Testis (tissue), 3 donors: Measurements from ENCODE around the gene ZNF786. TPM values are rescaled to one million over a fixed set of nuclear protein-coding genes. Genes with fewer than 3 reads are reported as not detected.
"Not testable (repeated sequence)": the region's sequence is repeated elsewhere in the genome, so short reads cannot be mapped to it uniquely, and the experiment has no call there.

Source experiments
- DNase-seq: peaks from one replicate; pipeline ENCODE4 v3.0.0-alpha.2; 2019
- H3K27ac ChIP-seq, 2 donors: fragments of 200-600 bp; sonication (generic); one replicate each; pipeline ENCODE4 v1.5.1; 2019
- H3K27me3 ChIP-seq: fragments of 200-600 bp; sonication (generic); one replicate; pipeline ENCODE4 v1.5.1; 2019
- H3K36me3 ChIP-seq: fragments of 200-600 bp; sonication (generic); one replicate; pipeline ENCODE4 v1.5.1; 2017; ENCODE audit warnings: low read depth; ENCODE audit errors: missing control alignments
- H3K4me1 ChIP-seq: fragments of 200-600 bp; sonication (generic); one replicate; pipeline ENCODE4 v1.5.1; 2019
- H3K4me3 ChIP-seq, 2 donors: fragments of 200-600 bp; sonication (generic); one replicate each; pipeline ENCODE4 v1.5.1; 2017 to 2019
- H3K9me3 ChIP-seq: fragments of 200-600 bp; sonication (generic); one replicate; pipeline ENCODE4 v1.5.1; 2017
- CTCF ChIP-seq, 3 experiments: fragments of 450-650 bp in 2 of 3; fragments of 200-600 bp in 1 of 3; sonication (generic) in 1 of 3; IDR thresholded peaks; one replicate each; pipeline ENCODE4 v1.5.1; 2016 to 2019; ENCODE audit warnings: antibody characterized with exemption in 3 of 3, mild to moderate bottlenecking in 2 of 3, moderate library complexity in 1 of 3
- POLR2A ChIP-seq: fragments of 450-650 bp; IDR thresholded peaks from one replicate; pipeline ENCODE4 v1.6.1; 2017; ENCODE audit warnings: antibody characterized with exemption, mild to moderate bottlenecking, moderate library complexity
- WGBS, 2 donors: methylation state at CpG; one replicate each; pipeline ENCODE4 v1.1.5; 2018; 5-methylcytosine and 5-hydroxymethylcytosine counted together
- intact Hi-C: fragments of 100-400 bp; cut with DNase I; formaldehyde crosslinking; loops from one replicate; pipeline ENCODE4 v1.15.1; 2023; ENCODE audit warnings: low total_unique reads
- polyA plus RNA-seq: library from polyadenylated mRNA; stranded (reverse); fragments of 350-450 nt; fragmentation: Illumina TruSeq; extraction: RNeasy Lipid Tissue Mini Kit (QIAGEN cat#74804); gene quantifications from one replicate; pipeline ENCODE4 v1.2.3, GENCODE V29; 2014; ENCODE audit warnings: low read depth, low replicate concordance; ENCODE audit not compliant: insufficient read depth
- total RNA-seq, 2 donors: library from RNA; depleted of rRNA; stranded (reverse); fragments of >200 nt; gene quantifications; one replicate each; pipeline ENCODE4 v1.2.3, GENCODE V29; 2016

The ZNF786 gene
- total and polyA plus RNA-seq, 3 donors from 2014 or later = 2.6 to 8.8 (median 8.3) TPM

GRCh38 chr7:149099058-149099457, 8.5 kb upstream of the ZNF786 start:
- Histone ChIP-seq H3K4me3 (no peak overlapping the region), H3K4me1 (no peaks in the 10 kb centered on the region), H3K27ac (no peak overlapping the region), H3K9me3 (no peaks in the 10 kb centered on the region), H3K36me3 (no peaks in the 10 kb centered on the region), H3K27me3 (no peaks in the 10 kb centered on the region)
- intact Hi-C loops = no loop called here
- DNase-seq = no peak
- TF ChIP-seq POLR2A (no peak), CTCF (IDR thresholded peaks at IDR 0.05) (no peak)
- 87 to 95% methylated on average over 6 of the region's 6 CpGs for WGBS, 2 donors

- TF ChIP-seq POLR2A (no peak), CTCF (IDR thresholded peaks at IDR 0.05) (no peak)
- WGBS, 2 donors = 60 to 66% methylated on average over 4 of the region's 4 CpGs
- intact Hi-C loops = no loop called here
- Histone ChIP-seq H3K27ac (no peak overlapping the region), H3K9me3 (no peaks in the 10 kb centered on the region), H3K4me1 (no peaks in the 10 kb centered on the region), H3K36me3 (no peaks in the 10 kb centered on the region), H3K4me3 (no peak overlapping the region), H3K27me3 (no peaks in the 10 kb centered on the region)
- DNase-seq = no peak
These were observed 6.6 kb upstream of the ZNF786 start for GRCh38 chr7:149097088-149097487.

- intact Hi-C loops = no loop called here
These were observed 2.7 kb upstream of the ZNF786 start for GRCh38 chr7:149093228-149093627.

GRCh38 chr7:149092244-149092643, 1.7 kb upstream of the ZNF786 start:
- H3K4me3 ChIP-seq, DNase-seq, H3K36me3 ChIP-seq, H3K9me3 ChIP-seq, intact Hi-C loops, H3K27ac ChIP-seq, H3K4me1 ChIP-seq, H3K27me3 ChIP-seq: not testable (repeated sequence)
- WGBS, 2 donors = 52 to 85% methylated on average over 20 of the region's 20 CpGs

More at GRCh38 chr7:149093228-149093627, 2.7 kb upstream of the ZNF786 start:
- no peaks in the 10 kb centered on the region for H3K27me3 ChIP-seq
- 33 to 44% methylated on average over 4 of the region's 4 CpGs for WGBS, 2 donors
- TF ChIP-seq CTCF (IDR thresholded peaks at IDR 0.05) (no peak), POLR2A (no peak)
- H3K4me3 ChIP-seq = no peak overlapping the region
- H3K9me3 ChIP-seq = no peaks in the 10 kb centered on the region
- H3K4me1 ChIP-seq = peaks cover 4% of the 10 kb centered on the region
- DNase-seq = no peak
- H3K27ac ChIP-seq = no peak overlapping the region
- H3K36me3 ChIP-seq = no peaks in the 10 kb centered on the region

- peaks cover 4% of the 10 kb centered on the region for H3K4me1 ChIP-seq
- intact Hi-C loops = no loop called here
- H3K27me3 ChIP-seq = no peaks in the 10 kb centered on the region
- H3K9me3 ChIP-seq = no peaks in the 10 kb centered on the region
- TF ChIP-seq CTCF (IDR thresholded peaks at IDR 0.05) (no peak), POLR2A (no peak)
- DNase-seq = no peak
- H3K4me3 ChIP-seq = no peak overlapping the region
- H3K36me3 ChIP-seq = no peaks in the 10 kb centered on the region
- 97 to 99% methylated on average over 6 of the region's 6 CpGs for WGBS, 2 donors
- no peak overlapping the region for H3K27ac ChIP-seq
These were observed 3.1 kb downstream of the ZNF786 start for GRCh38 chr7:149087376-149087775.
